ENCODE measurements around the gene SRD5A1. TPM values are rescaled to one million over a fixed set of nuclear protein-coding genes. Genes with fewer than 3 reads are reported as not detected.

The SRD5A1 gene, protein sequence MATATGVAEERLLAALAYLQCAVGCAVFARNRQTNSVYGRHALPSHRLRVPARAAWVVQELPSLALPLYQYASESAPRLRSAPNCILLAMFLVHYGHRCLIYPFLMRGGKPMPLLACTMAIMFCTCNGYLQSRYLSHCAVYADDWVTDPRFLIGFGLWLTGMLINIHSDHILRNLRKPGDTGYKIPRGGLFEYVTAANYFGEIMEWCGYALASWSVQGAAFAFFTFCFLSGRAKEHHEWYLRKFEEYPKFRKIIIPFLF
- 10 to 100 TPM in 1 of 3 donors, 1 to 10 TPM in 2; 6.5 to 11.0 (median 7.8) TPM for total RNA-seq
- 7.5 TPM for total RNA-seq (2013)

DNA sequence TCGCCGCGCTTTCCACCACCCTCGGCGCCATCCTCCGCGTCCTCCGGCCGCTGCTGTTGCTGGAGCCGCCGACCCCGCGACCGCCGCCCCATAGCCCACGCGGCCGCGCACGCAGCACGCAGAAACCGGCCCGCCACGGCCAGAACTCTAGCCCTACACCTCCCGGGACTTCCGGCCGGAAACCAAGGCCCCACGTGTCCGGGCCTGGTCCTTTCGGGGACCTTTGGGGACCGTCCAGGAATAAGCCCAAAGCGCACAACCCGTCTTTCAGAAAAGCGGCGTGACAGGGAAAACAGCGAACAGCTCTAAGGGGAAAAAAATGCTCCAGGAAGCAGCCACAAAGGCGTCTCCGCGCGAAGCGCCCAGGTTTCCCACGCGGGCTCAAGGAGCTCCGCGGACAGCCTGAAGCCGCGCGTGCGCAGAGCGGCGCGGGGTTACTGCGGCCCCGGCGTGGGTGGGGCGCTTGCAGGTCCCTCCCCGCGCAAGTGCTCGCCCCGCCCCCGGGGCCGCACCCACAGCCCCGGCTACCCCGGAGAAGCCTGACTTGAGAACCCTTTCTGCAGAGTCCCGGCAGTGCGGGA is at the start of gene SRD5A1, which contains the start of gene NSUN2:
SRD5A1 (plus strand) TSS at position 553 of the 581 bp plus-strand sequence. CDS start 137 bp downstream, outside the sequence.
NSUN2 (minus strand) TSS at position 157 of the 581 bp plus-strand sequence; CDS start at position 92, 65 bp downstream.
- Histone ChIP-seq H3K9me3 (ENCODE audit: control insufficient read depth, insufficient read depth, low read length) (no peaks in the 10 kb centered on the region), H3K36me3 (ENCODE audit: control insufficient read depth, insufficient read depth, low read length) (peaks cover 23% of the 10 kb centered on the region), H3K27ac (ENCODE audit: low read length) (peak within 1 kb of the TSS; percentile 100), H3K4me3 (ENCODE audit: low read length) (peak within 1 kb of the TSS; percentile 87), H3K27me3 (ENCODE audit: control insufficient read depth, insufficient read depth, low read length) (no peaks in the 10 kb centered on the region), H3K4me1 (ENCODE audit: control insufficient read depth, insufficient read depth, low read length) (peaks cover 24% of the 10 kb centered on the region)
- no peaks in the 10 kb centered on the region for H3K27me3 Mint-ChIP-seq (ENCODE audit: low read depth in 2 of 2)
- H3K4me1 Mint-ChIP-seq: peaks cover 46 to 50% of the 10 kb centered on the region in 2 donors
- H3K36me3 Mint-ChIP-seq: no peaks in the 10 kb centered on the region
- no peaks in the 10 kb centered on the region for H3K9me3 Mint-ChIP-seq
- H3K27ac Mint-ChIP-seq: peak within 1 kb of the TSS; percentile 97 to 98
- ATAC-seq (peak; percentile 88 to 96 (median 89)), DNase-seq (peak; percentile 95 to 97)
- intact Hi-C loops (cut with micrococcal nuclease): loop anchor here (1.0 to 5.0 kb wide), 4 partner anchors 80 to 1211 kb away; partner anchors contain the start of genes ICE1, MED10 and TENT4A
- peak within 1 kb of the TSS; percentile 98 for H3K4me3 Mint-ChIP-seq
- TF ChIP-seq, protein P1, sequence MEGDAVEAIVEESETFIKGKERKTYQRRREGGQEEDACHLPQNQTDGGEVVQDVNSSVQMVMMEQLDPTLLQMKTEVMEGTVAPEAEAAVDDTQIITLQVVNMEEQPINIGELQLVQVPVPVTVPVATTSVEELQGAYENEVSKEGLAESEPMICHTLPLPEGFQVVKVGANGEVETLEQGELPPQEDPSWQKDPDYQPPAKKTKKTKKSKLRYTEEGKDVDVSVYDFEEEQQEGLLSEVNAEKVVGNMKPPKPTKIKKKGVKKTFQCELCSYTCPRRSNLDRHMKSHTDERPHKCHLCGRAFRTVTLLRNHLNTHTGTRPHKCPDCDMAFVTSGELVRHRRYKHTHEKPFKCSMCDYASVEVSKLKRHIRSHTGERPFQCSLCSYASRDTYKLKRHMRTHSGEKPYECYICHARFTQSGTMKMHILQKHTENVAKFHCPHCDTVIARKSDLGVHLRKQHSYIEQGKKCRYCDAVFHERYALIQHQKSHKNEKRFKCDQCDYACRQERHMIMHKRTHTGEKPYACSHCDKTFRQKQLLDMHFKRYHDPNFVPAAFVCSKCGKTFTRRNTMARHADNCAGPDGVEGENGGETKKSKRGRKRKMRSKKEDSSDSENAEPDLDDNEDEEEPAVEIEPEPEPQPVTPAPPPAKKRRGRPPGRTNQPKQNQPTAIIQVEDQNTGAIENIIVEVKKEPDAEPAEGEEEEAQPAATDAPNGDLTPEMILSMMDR (IDR thresholded peaks at IDR 0.05): no peak
- WGBS (ENCODE audit: insufficient coverage): under 1% methylated on average over 66 of the region's 66 CpGs

DNA sequence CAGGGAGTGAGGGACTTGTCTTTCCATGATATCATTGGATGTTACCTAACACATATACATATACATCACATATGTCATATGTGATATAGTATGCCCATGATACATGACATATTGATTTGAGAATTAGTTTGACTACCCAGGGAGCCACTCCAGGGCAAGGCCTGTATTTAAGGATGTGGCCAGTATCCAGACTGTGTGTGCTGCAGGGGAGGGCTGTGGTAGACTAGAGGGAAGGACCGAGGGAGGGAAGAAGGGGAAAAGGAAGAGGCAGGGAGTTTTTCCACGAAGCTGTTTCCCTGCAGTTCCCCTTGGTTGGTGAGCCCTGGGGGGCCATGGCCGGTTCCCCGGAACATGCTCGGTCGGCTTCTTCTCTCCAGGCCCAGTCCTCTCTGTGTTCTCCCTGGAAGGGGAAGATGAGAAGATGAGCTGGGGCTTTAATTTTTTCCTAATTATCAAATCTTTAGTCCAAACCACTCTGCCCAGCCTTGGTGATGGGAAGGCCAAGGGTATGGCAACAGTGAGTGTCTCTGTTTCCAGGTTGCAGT is 49.1 kb upstream of the SRD5A1 start:
- Histone ChIP-seq H3K36me3 (ENCODE audit: control insufficient read depth, insufficient read depth, low read length) (no peaks in the 10 kb centered on the region), H3K4me3 (ENCODE audit: low read length) (no peak overlapping the region), H3K4me1 (ENCODE audit: control insufficient read depth, insufficient read depth, low read length) (peaks cover 3% of the 10 kb centered on the region), H3K27me3 (ENCODE audit: control insufficient read depth, insufficient read depth, low read length) (peaks cover 10% of the 10 kb centered on the region), H3K9me3 (ENCODE audit: control insufficient read depth, insufficient read depth, low read length) (no peaks in the 10 kb centered on the region), H3K27ac (ENCODE audit: low read length) (no peak overlapping the region)
- Mint-ChIP-seq H3K27ac (no peak overlapping the region), H3K36me3 (no peaks in the 10 kb centered on the region), H3K9me3 (no peaks in the 10 kb centered on the region), H3K4me3 (peak overlapping the region; percentile 61), H3K27me3 (ENCODE audit: low read depth in 2 of 2) (peaks cover 27 to 60% of the 10 kb centered on the region in 2 donors), H3K4me1 (no peaks in the 10 kb centered on the region)
- TF ChIP-seq, protein P1 (IDR thresholded peaks at IDR 0.05): no peak
- DNase-seq: no peak
- no peak for ATAC-seq
- 72% methylated on average over 6 of the region's 6 CpGs for WGBS (ENCODE audit: insufficient coverage)
- intact Hi-C loops (cut with micrococcal nuclease): no loop called here

DNA sequence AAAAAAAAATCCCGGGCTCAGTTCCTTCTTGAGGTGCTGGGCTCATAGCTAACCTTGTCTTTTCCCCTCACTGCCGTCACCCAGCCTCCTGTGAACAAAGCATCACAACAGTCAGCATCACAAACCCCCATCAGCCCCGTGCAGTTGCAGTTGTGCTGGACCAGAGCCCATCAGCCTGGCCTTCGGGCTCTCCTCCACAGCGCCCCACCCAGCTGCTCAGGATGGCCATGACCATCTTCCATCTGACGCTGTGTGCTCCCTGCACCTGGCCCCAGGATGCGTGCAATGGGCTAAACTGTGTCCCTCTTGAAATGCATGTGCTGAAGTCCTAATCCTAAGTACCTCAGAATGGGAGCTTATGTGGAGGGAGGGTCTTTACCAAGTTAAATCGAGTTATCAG is 48.5 kb upstream of the SRD5A1 start:
- TF ChIP-seq, protein P1 (IDR thresholded peaks at IDR 0.05): no peak
- no peaks in the 10 kb centered on the region for H3K9me3 Mint-ChIP-seq
- H3K27me3 ChIP-seq (ENCODE audit: control insufficient read depth, insufficient read depth, low read length): peaks cover 10% of the 10 kb centered on the region
- no peak overlapping the region for H3K27ac Mint-ChIP-seq
- H3K4me1 Mint-ChIP-seq: no peaks in the 10 kb centered on the region
- peaks cover 28 to 62% of the 10 kb centered on the region in 2 donors for H3K27me3 Mint-ChIP-seq (ENCODE audit: low read depth in 2 of 2)
- no peaks in the 10 kb centered on the region for H3K36me3 ChIP-seq (ENCODE audit: control insufficient read depth, insufficient read depth, low read length)
- H3K4me3 Mint-ChIP-seq: no peak overlapping the region
- no peaks in the 10 kb centered on the region for H3K36me3 Mint-ChIP-seq
- no peak for DNase-seq
- intact Hi-C loops (cut with micrococcal nuclease): no loop called here
- no peak overlapping the region for H3K4me3 ChIP-seq (ENCODE audit: low read length)
- H3K4me1 ChIP-seq (ENCODE audit: control insufficient read depth, insufficient read depth, low read length): peaks cover 3% of the 10 kb centered on the region
- WGBS (ENCODE audit: insufficient coverage): 84% methylated on average over 8 of the region's 8 CpGs
- no peak overlapping the region for H3K27ac ChIP-seq (ENCODE audit: low read length)
- H3K9me3 ChIP-seq (ENCODE audit: control insufficient read depth, insufficient read depth, low read length): no peaks in the 10 kb centered on the region
- no peak for ATAC-seq
